PC-3 (cell line): ENCODE results near the gene SLC44A3. TPM values are rescaled to one million over a fixed set of nuclear protein-coding genes. Genes with fewer than 3 reads are reported as not detected.

Source experiments
- ATAC-seq: fragments of 200-7000 bp; cut with Tn5 transposase; 2 replicates; pipeline ENCODE4 v1.9.1; 2020; ENCODE audit warnings: mild to moderate bottlenecking, moderate library complexity
- BruUV-seq: library from RNA; stranded (reverse); fragments of 400-500 nt; replicated peaks from 2 replicates; lab custom pipeline; 2021; lab: Mats Ljungman, UMichigan
- CTCF ChIA-PET: fragments of 300-600 bp; sonication (Branson Sonifier 250); formaldehyde crosslinking; loops from one replicate; lab custom pipeline; 2022; ENCODE audit warnings: antibody characterized with exemption; lab: Charles Lee
- POLR2A ChIA-PET: fragments of 300-600 bp; sonication (Branson Sonifier 250); formaldehyde crosslinking; loops from one replicate; lab custom pipeline; 2022; ENCODE audit warnings: antibody characterized with exemption; ENCODE audit not compliant: unreplicated experiment; lab: Charles Lee
- DNase-seq: peaks from one replicate; pipeline ENCODE4 v3.0.0-alpha.2; 2015
- H2AFZ ChIP-seq: fragments of 300-600 bp; sonication (generic); 2 replicates; pipeline ENCODE4 v1.6.0; 2016; ENCODE audit warnings: antibody characterized with exemption, low read length
- H3F3A ChIP-seq: fragments of 300-600 bp; sonication (generic); one replicate; pipeline ENCODE4 v1.6.0; 2017; ENCODE audit warnings: antibody characterized with exemption, low read length, control low read depth, mild to moderate bottlenecking; ENCODE audit not compliant: unreplicated experiment
- H3K27ac ChIP-seq: fragments of 300-600 bp; sonication (generic); 2 replicates; pipeline ENCODE4 v1.5.1; 2016; ENCODE audit warnings: mild to moderate bottlenecking, low read length
- H3K27me3 ChIP-seq: fragments of 300-600 bp; sonication (generic); 2 replicates; pipeline ENCODE4 v1.6.1; 2016; ENCODE audit warnings: low read length, mixed read lengths
- H3K36me3 ChIP-seq: fragments of 300-600 bp; sonication (generic); 2 replicates; pipeline ENCODE4 v1.6.1; 2016; ENCODE audit warnings: low read depth, mixed run types, low read length, mixed read lengths
- H3K4me1 ChIP-seq: fragments of 300-600 bp; sonication (generic); 2 replicates; pipeline ENCODE4 v1.5.1; 2016; ENCODE audit warnings: low read length; ENCODE audit not compliant: insufficient read depth
- H3K4me2 ChIP-seq: fragments of 300-600 bp; sonication (generic); 2 replicates; pipeline ENCODE4 v1.6.0; 2016; ENCODE audit warnings: low read length
- H3K4me3 ChIP-seq: fragments of 300-600 bp; sonication (generic); 2 replicates; pipeline ENCODE4 v1.5.1; 2016; ENCODE audit warnings: mild to moderate bottlenecking, low read length, mixed read lengths
- H3K79me2 ChIP-seq: fragments of 300-600 bp; sonication (generic); 2 replicates; pipeline ENCODE4 v1.6.1; 2017; ENCODE audit warnings: low read length, mixed read lengths
- H3K9ac ChIP-seq: fragments of 300-600 bp; sonication (generic); 2 replicates; pipeline ENCODE4 v1.6.0; 2016; ENCODE audit warnings: mild to moderate bottlenecking, low read length
- H3K9me2 ChIP-seq: fragments of 300-600 bp; sonication (generic); replicated peaks from 2 replicates; pipeline ENCODE4 v1.6.1; 2016; ENCODE audit warnings: mixed run types, low read length, mixed read lengths
- H3K9me3 ChIP-seq: fragments of 300-600 bp; sonication (generic); 2 replicates; pipeline ENCODE4 v1.6.1; 2016; ENCODE audit warnings: low read length, mixed read lengths
- H4K20me1 ChIP-seq: fragments of 300-600 bp; sonication (generic); 2 replicates; pipeline ENCODE4 v1.6.1; 2016; ENCODE audit warnings: low read length, mixed read lengths
- CTCF ChIP-seq: fragments of 300-600 bp; sonication (generic); conservative IDR thresholded peaks from 2 replicates; pipeline ENCODE4 v1.5.1; 2017; ENCODE audit warnings: antibody characterized with exemption, low read depth, mild to moderate bottlenecking, low read length
- EZH2 ChIP-seq: fragments of 300-600 bp; sonication (generic); IDR thresholded peaks from one replicate; pipeline ENCODE4 v1.6.1; 2017; ENCODE audit warnings: antibody characterized with exemption, mild to moderate bottlenecking, low read length; ENCODE audit not compliant: unreplicated experiment
- EZH2phosphoT487 ChIP-seq: fragments of 300-600 bp; sonication (generic); IDR thresholded peaks from 2 replicates; pipeline ENCODE4 v1.6.1; 2018; ENCODE audit warnings: mild to moderate bottlenecking, antibody characterized with exemption, low read length, borderline replicate concordance
- intact Hi-C: fragments of 100-400 bp; cut with micrococcal nuclease; formaldehyde crosslinking; loops from 2 replicates; pipeline ENCODE4 v1.9.0; 2023
- total RNA-seq: library from RNA; depleted of rRNA; stranded (reverse); fragments of >200 nt; gene quantifications from 2 replicates; pipeline ENCODE4 v1.2.3, GENCODE V29; 2014

The SLC44A3 gene
- total RNA-seq, 1 experiment from 2014 or later, result 9.2 TPM

DNA sequence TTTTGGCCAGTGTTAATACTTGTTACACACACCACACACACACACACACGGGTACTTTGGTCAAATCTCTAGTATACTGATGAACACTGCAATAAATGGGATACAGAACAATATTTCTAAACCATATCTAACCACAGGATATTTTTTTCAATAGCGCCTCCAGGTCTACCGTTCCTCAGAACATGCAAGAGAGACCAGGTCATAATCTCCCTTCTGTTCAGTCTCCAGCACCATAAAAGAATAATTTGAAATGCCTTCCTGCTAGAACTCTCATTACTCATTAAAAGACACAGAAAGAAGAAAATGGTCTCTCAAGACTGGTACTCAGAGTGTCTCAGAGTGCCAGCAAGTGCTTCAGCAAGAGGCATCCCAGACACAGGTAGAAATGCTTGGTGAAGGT, 11.5 kb upstream of the SLC44A3 start:
- H3K36me3 ChIP-seq, result no peaks in the 10 kb centered on the region
- H3K4me3 ChIP-seq, result no peak overlapping the region
- no peaks in the 10 kb centered on the region; the same call in 1 of the 2 replicates for H3K4me1 ChIP-seq
- H3K9me3 ChIP-seq, result no peaks in the 10 kb centered on the region
- intact Hi-C loops, result loop anchor here (10.0 kb wide), 2 partner anchors 474 to 784 kb away; no protein-coding TSS in a partner anchor
- CTCF ChIA-PET, result no interaction called here
- H3K4me2 ChIP-seq, result no peak overlapping the region
- H3K79me2 ChIP-seq, result no peaks in the 10 kb centered on the region
- ATAC-seq, result no peak
- no peak overlapping the region for H2AFZ ChIP-seq
- no peaks in the 10 kb centered on the region for H4K20me1 ChIP-seq
- POLR2A ChIA-PET, result no interaction called here
- TF ChIP-seq CTCF, result no peak
- TF ChIP-seq EZH2phosphoT487, result no peak
- no peak for TF ChIP-seq EZH2
- no peak overlapping the region for H3K27ac ChIP-seq
- DNase-seq, result no peak
- H3K9me2 ChIP-seq, result no peaks in the 10 kb centered on the region
- H3K9ac ChIP-seq, result no peak overlapping the region
- no TSS peak for BruUV-seq
- H3K27me3 ChIP-seq, result no peaks in the 10 kb centered on the region
- no peaks in the 10 kb centered on the region for H3F3A ChIP-seq

DNA sequence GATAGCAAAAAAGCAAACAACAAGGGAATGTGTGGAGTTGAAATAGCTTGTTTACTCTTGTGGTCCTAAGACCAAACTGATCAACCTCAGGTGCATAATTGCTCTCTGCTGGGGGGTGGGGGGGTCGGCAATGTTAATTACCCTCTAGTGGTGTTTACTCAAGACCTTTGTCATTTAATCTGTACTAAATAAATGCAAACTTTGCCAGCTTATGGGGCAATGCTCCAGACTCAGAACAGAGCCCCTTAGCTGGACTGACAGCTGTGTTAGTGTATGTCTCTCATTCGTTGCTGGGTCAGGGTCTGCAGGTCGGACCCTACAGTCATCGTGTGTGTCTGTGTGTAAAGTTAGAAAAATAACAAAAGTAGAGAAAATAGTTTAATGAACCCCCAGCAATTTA, 7.2 kb upstream of the SLC44A3 start:
- H3K36me3 ChIP-seq, result no peaks in the 10 kb centered on the region
- no peaks in the 10 kb centered on the region for H3K4me1 ChIP-seq
- ChIA-PET CTCF (no interaction called here), POLR2A (no interaction called here)
- no peaks in the 10 kb centered on the region for H3F3A ChIP-seq
- H3K9ac ChIP-seq, result no peak overlapping the region
- no peak overlapping the region for H3K4me3 ChIP-seq
- no peak overlapping the region for H2AFZ ChIP-seq
- no peak overlapping the region for H3K27ac ChIP-seq
- no peaks in the 10 kb centered on the region for H3K9me3 ChIP-seq
- no peak for TF ChIP-seq CTCF
- TF ChIP-seq EZH2, result no peak
- TF ChIP-seq EZH2phosphoT487, result no peak
- no TSS peak for BruUV-seq
- intact Hi-C loops, result no loop called here
- no peaks in the 10 kb centered on the region for H3K79me2 ChIP-seq
- no peaks in the 10 kb centered on the region for H4K20me1 ChIP-seq
- H3K9me2 ChIP-seq, result no peaks in the 10 kb centered on the region
- no peak for DNase-seq
- no peaks in the 10 kb centered on the region for H3K27me3 ChIP-seq
- H3K4me2 ChIP-seq, result no peak overlapping the region
- no peak for ATAC-seq

GRCh38 chr1:94816030-94816429, 4.1 kb upstream of the SLC44A3 start:
- Histone ChIP-seq H3K9me2 (no peaks in the 10 kb centered on the region), H3K27me3 (no peaks in the 10 kb centered on the region), H3K4me2 (no peak overlapping the region), H3K36me3 (no peaks in the 10 kb centered on the region), H3F3A (no peaks in the 10 kb centered on the region), H3K9me3 (no peaks in the 10 kb centered on the region), H3K4me1 (peaks cover 9% of the 10 kb centered on the region; the same call in 1 of the 2 replicates), H3K27ac (no peak overlapping the region), H2AFZ (no peak overlapping the region), H4K20me1 (no peaks in the 10 kb centered on the region), H3K4me3 (no peak overlapping the region), H3K79me2 (peaks cover 4% of the 10 kb centered on the region; the same call in 1 of the 2 replicates), H3K9ac (no peak overlapping the region)
- no peak for ATAC-seq
- ChIA-PET CTCF (no interaction called here), POLR2A (no interaction called here)
- no peak for TF ChIP-seq EZH2phosphoT487
- no peak for TF ChIP-seq EZH2
- TF ChIP-seq CTCF, result no peak
- no TSS peak for BruUV-seq
- intact Hi-C loops, result no loop called here
- no peak for DNase-seq
